Measurements from ENCODE around the gene DCST1. TPM values are rescaled to one million over a fixed set of nuclear protein-coding genes. Genes with fewer than 3 reads are reported as not detected.
A peak's percentile ranks its signal among the peaks of the same experiment; 100 is the strongest.

The DCST1 gene
- total RNA-seq, 2 donors from 2014 or later, result not detected

GRCh38 chr1:155078469-155079209 is 45.0 kb downstream of the DCST1 start, which contains the start of gene EFNA3:
EFNA3 (plus strand) TSS chr1:155078837; CDS start chr1:155078942, 105 bp downstream.
- H3K4me3 ChIP-seq, result peak within 1 kb of the TSS; percentile 14 to 17
- TF ChIP-seq, protein P1, sequence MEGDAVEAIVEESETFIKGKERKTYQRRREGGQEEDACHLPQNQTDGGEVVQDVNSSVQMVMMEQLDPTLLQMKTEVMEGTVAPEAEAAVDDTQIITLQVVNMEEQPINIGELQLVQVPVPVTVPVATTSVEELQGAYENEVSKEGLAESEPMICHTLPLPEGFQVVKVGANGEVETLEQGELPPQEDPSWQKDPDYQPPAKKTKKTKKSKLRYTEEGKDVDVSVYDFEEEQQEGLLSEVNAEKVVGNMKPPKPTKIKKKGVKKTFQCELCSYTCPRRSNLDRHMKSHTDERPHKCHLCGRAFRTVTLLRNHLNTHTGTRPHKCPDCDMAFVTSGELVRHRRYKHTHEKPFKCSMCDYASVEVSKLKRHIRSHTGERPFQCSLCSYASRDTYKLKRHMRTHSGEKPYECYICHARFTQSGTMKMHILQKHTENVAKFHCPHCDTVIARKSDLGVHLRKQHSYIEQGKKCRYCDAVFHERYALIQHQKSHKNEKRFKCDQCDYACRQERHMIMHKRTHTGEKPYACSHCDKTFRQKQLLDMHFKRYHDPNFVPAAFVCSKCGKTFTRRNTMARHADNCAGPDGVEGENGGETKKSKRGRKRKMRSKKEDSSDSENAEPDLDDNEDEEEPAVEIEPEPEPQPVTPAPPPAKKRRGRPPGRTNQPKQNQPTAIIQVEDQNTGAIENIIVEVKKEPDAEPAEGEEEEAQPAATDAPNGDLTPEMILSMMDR (IDR thresholded peaks at IDR 0.05), result no peak
- no peak for TF ChIP-seq POLR2A (IDR thresholded peaks at IDR 0.05)
- ATAC-seq, result peak; percentile 58
- no peaks in the 10 kb centered on the region for H3K9me3 ChIP-seq
- intact Hi-C loops (cut with DNase I), result no loop called here
- peaks cover 4 to 44% of the 10 kb centered on the region in 2 donors for H3K27me3 ChIP-seq
- H3K4me1 ChIP-seq, result peaks cover 45% of the 10 kb centered on the region
- peak; percentile 50 to 73 (median 64) for DNase-seq
- 1 to 6% methylated on average over 6 to 58 of the region's 59 CpGs for WGBS, 2 donors
- no peak within 1 kb of the TSS for H3K27ac ChIP-seq
- no peaks in the 10 kb centered on the region for H3K36me3 ChIP-seq (replicated peaks in 1 of 2; ENCODE audit: insufficient read depth in 1 of 2, low read depth in 2 of 2)

DNA sequence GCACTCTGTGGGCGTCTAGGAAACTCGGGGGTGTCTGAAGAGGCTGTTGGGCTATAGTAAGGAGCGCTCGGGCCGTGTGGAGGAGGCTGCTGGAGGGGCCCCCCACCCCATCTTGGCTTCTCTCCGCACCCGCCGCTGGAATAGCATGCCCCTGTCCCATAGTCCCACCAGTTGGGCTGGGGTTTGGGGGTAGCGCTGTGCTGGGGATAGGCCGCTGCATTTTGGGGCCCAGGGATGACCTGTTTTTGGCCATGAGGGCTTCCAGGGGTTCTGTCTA is 45.5 kb downstream of the DCST1 start:
- Histone ChIP-seq H3K27me3 (peaks cover 4 to 44% of the 10 kb centered on the region in 2 donors), H3K4me1 (peaks cover 48% of the 10 kb centered on the region), H3K9me3 (no peaks in the 10 kb centered on the region), H3K4me3 (no peak overlapping the region), H3K36me3 (replicated peaks in 1 of 2; ENCODE audit: insufficient read depth in 1 of 2, low read depth in 2 of 2) (no peaks in the 10 kb centered on the region), H3K27ac (no peak overlapping the region)
- TF ChIP-seq, protein P1 (IDR thresholded peaks at IDR 0.05), result no peak
- TF ChIP-seq POLR2A (IDR thresholded peaks at IDR 0.05), result no peak
- no peak for ATAC-seq
- intact Hi-C loops (cut with DNase I), result no loop called here
- WGBS, 2 donors, result 5 to 6% methylated on average over 9 to 10 of the region's 10 CpGs
- DNase-seq, result no peak

DNA sequence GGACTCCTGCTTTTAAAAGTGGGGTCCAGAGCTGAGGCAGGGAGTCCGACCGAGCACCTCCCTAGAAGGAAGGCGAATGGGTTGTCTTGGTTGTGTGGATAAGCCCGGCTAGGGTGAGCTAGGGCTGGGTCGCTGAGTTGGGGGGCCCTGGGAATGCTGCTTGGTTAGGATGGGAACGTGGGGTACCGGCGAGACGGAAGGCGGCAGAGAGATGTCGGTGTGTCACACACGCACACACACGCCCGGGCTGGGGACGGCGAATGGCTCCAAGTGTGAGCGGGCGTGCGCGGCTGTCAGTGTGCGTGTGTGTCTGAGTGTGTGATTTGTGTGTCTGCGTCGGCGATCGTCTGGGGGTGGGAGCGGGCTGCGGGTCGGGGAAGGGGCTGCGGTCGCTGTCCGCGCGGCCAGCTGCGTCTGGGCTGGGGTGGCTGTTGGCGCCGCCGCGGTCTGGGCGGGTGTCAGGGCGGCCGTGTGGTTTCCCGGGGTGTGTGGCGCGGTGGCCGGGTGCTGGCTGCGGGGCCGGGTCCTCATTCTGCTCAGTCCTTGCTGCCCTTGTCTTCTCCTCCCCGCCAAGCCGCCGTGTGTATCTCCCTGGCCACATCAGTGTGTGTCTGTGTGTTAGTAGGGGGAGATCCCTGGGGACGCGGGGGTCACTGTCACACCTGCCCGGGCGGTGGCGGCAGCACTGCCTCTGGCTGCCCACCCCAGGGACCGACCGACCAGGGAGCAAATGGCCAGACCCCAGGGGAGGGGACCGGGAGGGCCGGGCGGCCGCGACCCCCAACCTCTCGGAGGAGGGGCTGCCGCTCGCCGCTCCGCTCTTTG is 46.1 kb downstream of the DCST1 start:
- TF ChIP-seq, protein P1 (IDR thresholded peaks at IDR 0.05), result no peak
- no peak for TF ChIP-seq POLR2A (IDR thresholded peaks at IDR 0.05)
- WGBS, 2 donors, result 0 to 12% methylated on average over 5 to 67 of the region's 67 CpGs
- Histone ChIP-seq H3K27me3 (peaks cover 4 to 44% of the 10 kb centered on the region in 2 donors), H3K27ac (no peak overlapping the region), H3K36me3 (replicated peaks in 1 of 2; ENCODE audit: insufficient read depth in 1 of 2, low read depth in 2 of 2) (no peaks in the 10 kb centered on the region), H3K4me3 (no peak overlapping the region), H3K4me1 (peaks cover 54% of the 10 kb centered on the region), H3K9me3 (no peaks in the 10 kb centered on the region)
- ATAC-seq (no peak), DNase-seq (peak in 1 of 4 donors; percentile 39)
- intact Hi-C loops (cut with DNase I), result no loop called here

DNA sequence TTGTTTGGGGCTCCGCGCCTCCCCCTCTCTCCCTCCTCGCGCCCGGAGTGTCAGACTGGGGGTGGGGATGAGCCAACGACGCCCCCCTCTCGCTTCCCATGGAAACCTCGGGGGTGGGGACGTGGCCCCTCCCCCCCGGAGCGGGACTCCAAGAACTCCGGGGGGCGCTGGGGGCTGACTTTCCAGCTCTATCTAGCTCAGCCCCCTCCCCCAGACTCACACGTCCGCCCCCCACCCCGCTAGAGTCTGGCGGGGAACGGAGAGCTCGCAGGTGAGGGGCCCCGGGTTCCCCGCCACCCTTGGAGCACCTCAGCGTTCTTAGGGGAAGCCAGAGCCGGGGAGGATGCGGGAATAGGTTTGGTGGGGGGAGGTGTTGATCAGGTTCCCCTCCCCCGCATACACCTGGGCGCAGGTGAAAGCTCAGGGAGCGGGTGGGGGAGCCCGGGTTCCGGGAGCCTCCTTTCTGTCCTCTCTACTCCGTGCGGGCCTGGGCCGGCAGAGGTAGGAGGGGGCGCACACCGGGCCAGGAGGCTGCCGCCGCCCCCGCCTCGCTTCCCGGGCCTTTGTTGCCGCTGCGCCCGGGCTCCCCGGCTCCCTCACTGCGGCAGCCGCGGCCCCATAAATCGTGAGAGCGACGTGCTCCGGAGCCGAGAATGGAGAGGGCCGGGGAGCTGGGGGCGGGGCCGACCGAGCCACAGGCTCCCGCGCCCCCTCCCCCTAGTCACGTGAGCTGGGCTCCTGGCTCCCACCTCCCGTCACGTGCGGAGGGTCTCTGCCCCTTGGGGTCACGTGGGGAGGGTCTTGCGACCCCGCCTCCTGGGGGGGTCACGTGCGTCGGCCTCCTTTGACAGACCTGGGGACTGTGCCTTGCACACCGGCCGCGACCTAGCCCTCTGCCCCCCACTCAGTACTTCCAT is 46.9 kb downstream of the DCST1 start:
- DNase-seq, result peak in 3 of 4 donors; percentile 25 to 53 (median 26)

More for the DNA sequence above, 46.9 kb downstream of the DCST1 start:
- H3K4me1 ChIP-seq, result peaks cover 57% of the 10 kb centered on the region
- intact Hi-C loops (cut with DNase I), result no loop called here
- no peak for TF ChIP-seq POLR2A (IDR thresholded peaks at IDR 0.05)
- TF ChIP-seq, protein P1 (IDR thresholded peaks at IDR 0.05), result no peak
- no peak overlapping the region for H3K4me3 ChIP-seq
- H3K9me3 ChIP-seq, result no peaks in the 10 kb centered on the region
- H3K27ac ChIP-seq, result no peak overlapping the region
- peaks cover 4 to 44% of the 10 kb centered on the region in 2 donors for H3K27me3 ChIP-seq
- 0 to 1% methylated on average over 1 to 70 of the region's 71 CpGs for WGBS, 2 donors
- ATAC-seq, result no peak
- H3K36me3 ChIP-seq (replicated peaks in 1 of 2; ENCODE audit: insufficient read depth in 1 of 2, low read depth in 2 of 2), result no peaks in the 10 kb centered on the region

All from body of pancreas (tissue), 4 donors.